AG04450 (cell line): Measurements from ENCODE around the gene MKLN1. TPM values are rescaled to one million over a fixed set of nuclear protein-coding genes. Genes with fewer than 3 reads are reported as not detected.

Source experiments
- CTCF ChIA-PET: fragments of 300-600, 350-600 bp; formaldehyde crosslinking; extraction: SDS; loops from one replicate; lab custom pipeline; 2022; ENCODE audit warnings: antibody characterized with exemption, inconsistent platforms; lab: Charles Lee
- POLR2A ChIA-PET: fragments of 350-600 bp; formaldehyde crosslinking; extraction: SDS; loops from one replicate; lab custom pipeline; 2021; ENCODE audit warnings: antibody characterized with exemption, inconsistent platforms; lab: Yijun Ruan, JAX
- DNase-seq: peaks from one replicate; pipeline ENCODE4 v3.0.0-alpha.2; 2011; ENCODE audit warnings: low read depth, low spot score
- H3K27ac ChIP-seq: one replicate; pipeline ENCODE4 v1.5.1; 2012; ENCODE audit warnings: low read depth, low read length, control low read depth
- H3K27me3 ChIP-seq: one replicate; pipeline ENCODE4 v1.6.0; 2012; ENCODE audit warnings: low read length; ENCODE audit not compliant: control insufficient read depth, insufficient read depth
- H3K4me3 ChIP-seq: 2 replicates; pipeline ENCODE4 v1.5.1; 2011; ENCODE audit warnings: mild to moderate bottlenecking, low read depth, low read length, control low read depth
- H3K9me3 ChIP-seq: 2 replicates; pipeline ENCODE4 v1.5.1; 2012; ENCODE audit warnings: low read length; ENCODE audit not compliant: control insufficient read depth, insufficient read depth
- polyA plus RNA-seq: library from polyadenylated mRNA; depleted of rRNA; stranded (reverse); fragments of >200 nt; gene quantifications from 2 replicates; pipeline ENCODE4 v1.2.3, GENCODE V29; 2011
- TF ChIP-seq, protein P1 (sequence below): IDR thresholded peaks from 2 replicates; pipeline ENCODE4 v1.5.1; 2011; ENCODE audit warnings: low read depth, low read length, control low read depth, inconsistent platforms

The MKLN1 gene
- polyA plus RNA-seq, 1 experiment, result 56.8 TPM

DNA sequence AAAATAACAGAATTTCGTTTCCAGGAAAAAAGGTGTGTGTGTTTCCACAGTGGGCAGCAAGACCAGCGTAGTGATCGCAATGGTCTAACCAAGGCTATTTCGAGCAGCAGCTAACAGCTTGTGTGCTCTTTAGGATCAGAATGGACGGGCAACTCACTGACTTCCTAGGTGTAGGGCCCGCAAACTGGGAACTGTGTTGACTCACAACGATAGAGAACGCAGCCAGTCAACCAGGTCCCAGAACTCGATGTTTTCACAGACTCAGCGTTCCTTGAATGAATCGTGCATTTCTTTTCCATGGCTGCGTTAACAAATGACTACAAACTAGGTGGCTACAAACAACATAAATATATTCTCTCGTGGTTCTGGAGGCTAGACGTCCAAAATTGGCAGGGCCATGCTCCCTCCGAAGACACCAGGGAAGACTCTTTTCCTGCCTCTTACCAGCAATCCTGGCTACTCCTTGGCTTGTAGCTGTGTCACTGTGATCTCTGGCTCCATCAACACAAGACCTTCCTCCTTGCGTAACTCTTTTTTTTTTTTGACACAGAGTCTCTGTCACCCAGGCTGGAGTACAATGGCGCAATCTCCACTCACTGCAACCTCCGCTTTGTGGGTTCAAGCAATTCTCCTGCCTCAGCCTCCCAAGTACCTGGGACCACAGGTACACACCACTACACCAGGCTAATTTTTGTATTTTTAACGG is 189.7 kb downstream of the MKLN1 start:
- ChIA-PET CTCF (no interaction called here), POLR2A (no interaction called here)
- no peaks in the 10 kb centered on the region for H3K9me3 ChIP-seq
- TF ChIP-seq, protein P1, sequence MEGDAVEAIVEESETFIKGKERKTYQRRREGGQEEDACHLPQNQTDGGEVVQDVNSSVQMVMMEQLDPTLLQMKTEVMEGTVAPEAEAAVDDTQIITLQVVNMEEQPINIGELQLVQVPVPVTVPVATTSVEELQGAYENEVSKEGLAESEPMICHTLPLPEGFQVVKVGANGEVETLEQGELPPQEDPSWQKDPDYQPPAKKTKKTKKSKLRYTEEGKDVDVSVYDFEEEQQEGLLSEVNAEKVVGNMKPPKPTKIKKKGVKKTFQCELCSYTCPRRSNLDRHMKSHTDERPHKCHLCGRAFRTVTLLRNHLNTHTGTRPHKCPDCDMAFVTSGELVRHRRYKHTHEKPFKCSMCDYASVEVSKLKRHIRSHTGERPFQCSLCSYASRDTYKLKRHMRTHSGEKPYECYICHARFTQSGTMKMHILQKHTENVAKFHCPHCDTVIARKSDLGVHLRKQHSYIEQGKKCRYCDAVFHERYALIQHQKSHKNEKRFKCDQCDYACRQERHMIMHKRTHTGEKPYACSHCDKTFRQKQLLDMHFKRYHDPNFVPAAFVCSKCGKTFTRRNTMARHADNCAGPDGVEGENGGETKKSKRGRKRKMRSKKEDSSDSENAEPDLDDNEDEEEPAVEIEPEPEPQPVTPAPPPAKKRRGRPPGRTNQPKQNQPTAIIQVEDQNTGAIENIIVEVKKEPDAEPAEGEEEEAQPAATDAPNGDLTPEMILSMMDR, result no peak
- no peak overlapping the region for H3K27ac ChIP-seq
- no peak for DNase-seq
- no peak overlapping the region for H3K4me3 ChIP-seq
- peaks cover 2% of the 10 kb centered on the region for H3K27me3 ChIP-seq

DNA sequence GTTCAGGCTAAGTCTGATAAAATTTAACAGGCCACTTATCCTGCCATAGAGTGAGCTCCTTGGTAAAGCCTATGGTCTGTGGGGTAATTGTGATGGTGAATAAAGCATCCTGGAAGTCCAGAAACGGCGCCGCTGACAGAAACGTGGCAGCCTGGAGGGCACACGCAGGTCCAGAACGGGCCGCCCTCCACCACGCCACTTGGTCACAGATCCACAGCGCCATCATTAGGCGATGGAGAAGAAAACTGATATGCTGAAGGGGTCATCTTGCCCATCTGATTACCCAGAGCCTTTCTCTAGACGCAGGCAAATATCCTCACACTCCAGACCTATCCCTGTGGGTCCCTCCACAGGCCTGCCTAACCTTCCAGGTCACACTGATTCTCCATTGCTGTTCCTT is 190.9 kb downstream of the MKLN1 start:
- H3K27ac ChIP-seq, result no peak overlapping the region
- DNase-seq, result no peak
- H3K27me3 ChIP-seq, result peaks cover 2% of the 10 kb centered on the region
- CTCF ChIA-PET, result interaction anchor here (0.8 kb wide), 1 partner anchor 11 kb away, joined by 3 read pairs; no protein-coding TSS in a partner anchor
- TF ChIP-seq, protein P1, result no peak
- no peaks in the 10 kb centered on the region for H3K9me3 ChIP-seq
- H3K4me3 ChIP-seq, result no peak overlapping the region
- POLR2A ChIA-PET, result no interaction called here

DNA sequence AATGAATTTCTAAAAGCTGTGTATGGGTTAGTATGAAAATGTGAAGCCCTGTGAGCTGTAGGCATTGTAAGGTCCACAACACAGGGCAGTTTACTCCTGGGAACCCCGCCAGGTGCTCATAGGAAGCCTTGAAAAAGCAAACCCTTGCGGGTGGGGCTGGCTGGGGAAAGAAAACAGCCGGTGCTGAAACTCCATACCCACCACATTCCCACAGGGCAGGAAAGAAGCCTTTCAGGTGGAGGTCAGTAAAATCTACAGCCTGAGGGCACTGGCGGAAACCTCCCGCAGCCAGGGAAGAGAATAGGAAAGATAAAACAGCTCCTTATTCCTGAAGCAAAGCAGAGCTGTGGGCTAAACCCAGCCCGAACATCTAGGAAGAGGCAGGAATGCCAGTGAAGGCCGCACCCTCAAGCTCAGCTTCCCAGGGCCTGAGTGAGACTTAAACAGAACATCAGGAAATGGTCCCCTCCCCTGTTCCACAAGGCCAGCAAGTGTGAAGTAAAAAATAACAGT is 194.0 kb downstream of the MKLN1 start:
- no peak overlapping the region for H3K4me3 ChIP-seq
- H3K9me3 ChIP-seq, result no peaks in the 10 kb centered on the region
- H3K27me3 ChIP-seq, result peaks cover 2% of the 10 kb centered on the region
- CTCF ChIA-PET, result interaction anchor here (3.3 kb wide), 1 partner anchor 9 kb away, joined by 25 read pairs; no protein-coding TSS in a partner anchor
- DNase-seq, result no peak
- no peak overlapping the region for H3K27ac ChIP-seq
- POLR2A ChIA-PET, result interaction anchor here (0.6 to 0.7 kb wide), 2 partner anchors 11 to 13 kb away, joined by 3 to 4 read pairs; no protein-coding TSS in a partner anchor
- TF ChIP-seq, protein P1, result no peak

DNA sequence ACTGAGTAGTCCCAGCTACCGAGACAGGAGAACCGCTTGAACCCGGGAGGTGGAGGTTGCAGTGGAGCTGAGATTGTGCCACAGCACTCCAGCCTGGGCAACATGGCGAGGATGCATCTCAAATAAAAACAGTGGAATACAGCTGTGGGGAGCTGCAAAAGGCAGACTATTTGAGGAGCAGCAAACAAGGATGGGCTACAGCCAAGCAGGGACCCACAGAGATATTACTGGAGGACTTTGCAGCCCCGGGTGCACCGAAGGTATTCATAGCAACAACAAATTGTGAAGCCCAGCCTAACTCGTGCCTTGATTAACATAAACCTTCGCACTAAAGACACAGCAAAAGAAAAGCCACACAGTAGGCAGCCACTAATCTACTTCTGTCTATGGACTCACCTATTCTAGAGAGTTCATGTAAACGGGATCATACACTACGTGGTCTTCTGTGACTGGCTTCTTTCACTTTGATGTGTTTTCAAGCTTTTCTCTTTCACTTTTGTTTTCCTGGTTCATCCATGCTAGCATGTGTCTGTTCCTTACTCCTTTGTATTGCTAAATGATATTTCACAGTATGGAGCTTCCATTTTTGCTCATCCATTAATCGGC is 194.8 kb downstream of the MKLN1 start:
- Histone ChIP-seq H3K9me3 (no peaks in the 10 kb centered on the region), H3K4me3 (no peak overlapping the region), H3K27me3 (peaks cover 2% of the 10 kb centered on the region), H3K27ac (no peak overlapping the region)
- no peak for DNase-seq
- ChIA-PET POLR2A (interaction anchor here (0.6 kb wide), 1 partner anchor 12 kb away, joined by 4 read pairs; no protein-coding TSS in a partner anchor), CTCF (interaction anchor here (3.3 kb wide), 1 partner anchor 10 kb away, joined by 25 read pairs; no protein-coding TSS in a partner anchor)
- TF ChIP-seq, protein P1, result no peak
